ENCODE measurements around the gene HIVEP2. TPM values are rescaled to one million over a fixed set of nuclear protein-coding genes. Genes with fewer than 3 reads are reported as not detected.

HIVEP2 gene
- total and polyA plus RNA-seq, 3 donors from 2014 or later = 4.7 to 10.8 (median 10.7) TPM

DNA sequence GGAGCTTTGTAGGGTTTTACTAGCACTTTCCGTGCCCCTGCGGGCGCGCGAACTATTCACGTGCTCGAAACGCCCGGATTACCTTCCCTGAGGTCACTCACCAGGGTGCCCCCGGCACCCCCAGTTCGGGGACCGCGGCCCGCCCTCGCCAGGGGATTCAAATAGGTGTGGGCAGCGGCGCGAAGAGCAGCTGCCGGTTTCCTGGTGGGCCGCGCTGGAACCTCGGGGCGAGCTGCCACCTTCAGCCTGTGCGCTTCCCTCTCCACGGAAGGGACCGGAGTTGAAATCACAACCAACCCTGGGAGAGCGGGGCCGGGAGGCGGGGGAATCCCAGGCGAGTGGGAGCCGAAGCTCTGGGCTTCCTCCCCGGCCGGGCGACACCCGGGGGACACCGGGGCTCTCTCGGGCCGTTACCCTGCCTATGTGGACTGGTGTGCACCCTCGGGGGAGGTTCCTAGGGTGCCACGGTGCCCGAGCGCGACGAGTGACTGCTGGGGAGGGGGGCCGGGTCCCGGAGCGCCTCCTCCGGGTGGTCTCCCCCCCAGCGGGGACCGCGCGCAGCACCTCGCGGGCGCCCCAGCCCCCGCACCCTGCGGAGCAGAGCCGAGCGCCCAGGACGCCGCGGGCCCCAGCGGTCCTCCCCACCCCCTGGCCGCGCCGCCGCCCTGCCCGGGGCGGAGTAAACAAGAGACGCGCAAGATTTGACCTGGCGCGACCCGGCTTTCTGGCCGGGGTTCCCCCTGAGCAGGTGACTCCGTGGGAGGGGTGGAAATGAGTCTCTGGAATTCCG, 2.1 kb upstream of the HIVEP2 start:
- WGBS, 2 donors = 1% methylated on average over 16 to 56 of the region's 77 CpGs
- no peaks in the 10 kb centered on the region for H3K36me3 ChIP-seq (ENCODE audit: low read depth, missing control alignments)
- H3K27me3 ChIP-seq = no peaks in the 10 kb centered on the region
- H3K4me1 ChIP-seq = peaks cover 14% of the 10 kb centered on the region
- no peaks in the 10 kb centered on the region for H3K9me3 ChIP-seq
- TF ChIP-seq, protein P1, sequence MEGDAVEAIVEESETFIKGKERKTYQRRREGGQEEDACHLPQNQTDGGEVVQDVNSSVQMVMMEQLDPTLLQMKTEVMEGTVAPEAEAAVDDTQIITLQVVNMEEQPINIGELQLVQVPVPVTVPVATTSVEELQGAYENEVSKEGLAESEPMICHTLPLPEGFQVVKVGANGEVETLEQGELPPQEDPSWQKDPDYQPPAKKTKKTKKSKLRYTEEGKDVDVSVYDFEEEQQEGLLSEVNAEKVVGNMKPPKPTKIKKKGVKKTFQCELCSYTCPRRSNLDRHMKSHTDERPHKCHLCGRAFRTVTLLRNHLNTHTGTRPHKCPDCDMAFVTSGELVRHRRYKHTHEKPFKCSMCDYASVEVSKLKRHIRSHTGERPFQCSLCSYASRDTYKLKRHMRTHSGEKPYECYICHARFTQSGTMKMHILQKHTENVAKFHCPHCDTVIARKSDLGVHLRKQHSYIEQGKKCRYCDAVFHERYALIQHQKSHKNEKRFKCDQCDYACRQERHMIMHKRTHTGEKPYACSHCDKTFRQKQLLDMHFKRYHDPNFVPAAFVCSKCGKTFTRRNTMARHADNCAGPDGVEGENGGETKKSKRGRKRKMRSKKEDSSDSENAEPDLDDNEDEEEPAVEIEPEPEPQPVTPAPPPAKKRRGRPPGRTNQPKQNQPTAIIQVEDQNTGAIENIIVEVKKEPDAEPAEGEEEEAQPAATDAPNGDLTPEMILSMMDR (IDR thresholded peaks at IDR 0.05) = no peak
- TF ChIP-seq POLR2A (IDR thresholded peaks at IDR 0.05) = no peak
- H3K4me3 ChIP-seq = peak overlapping the region; percentile 85 to 94
- peak; percentile 84 for DNase-seq
- intact Hi-C loops (cut with DNase I; ENCODE audit: low total_unique reads) = loop anchor here (10.0 kb wide), 2 partner anchors 72 to 102 kb away; no protein-coding TSS in a partner anchor
- H3K27ac ChIP-seq = peak overlapping the region; percentile 95 to 99

DNA sequence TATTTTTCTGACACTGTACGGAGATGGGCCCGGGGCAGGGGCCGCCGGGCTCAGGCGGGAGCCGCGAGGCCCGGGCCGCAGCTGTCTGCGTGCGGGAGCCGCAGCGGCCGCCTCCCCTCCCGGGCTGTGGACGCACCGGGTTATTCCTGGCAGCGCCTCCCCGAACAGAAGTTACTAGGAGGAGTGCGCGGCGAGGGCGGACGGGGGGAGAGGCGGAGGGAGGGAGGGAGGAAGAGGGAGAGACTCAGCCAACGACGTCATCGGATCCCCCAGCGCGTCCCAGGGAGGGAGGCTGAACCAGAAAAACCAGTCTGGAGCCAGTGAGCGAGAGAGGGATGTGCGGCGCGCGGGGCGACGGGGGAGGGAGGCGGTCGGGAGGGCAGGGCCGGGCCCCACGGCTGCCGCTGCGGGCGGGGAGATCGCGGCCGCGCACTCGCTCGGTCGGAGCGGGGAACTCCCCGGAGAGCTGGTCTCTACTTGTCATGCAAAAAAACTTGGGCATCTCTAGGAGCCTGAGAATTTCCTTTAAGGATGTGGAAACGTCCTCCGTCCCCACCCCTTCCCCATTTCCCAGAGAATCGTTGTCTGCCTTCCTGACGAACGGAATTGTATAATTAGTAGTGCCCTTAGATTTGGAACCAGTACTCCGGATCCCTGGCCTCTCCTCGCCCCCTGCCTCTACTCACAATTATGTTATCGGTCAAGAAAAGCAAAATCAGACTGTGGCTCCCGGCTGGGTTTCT, 1.4 kb upstream of the HIVEP2 start:
- peaks cover 14% of the 10 kb centered on the region for H3K4me1 ChIP-seq
- H3K9me3 ChIP-seq = no peaks in the 10 kb centered on the region
- intact Hi-C loops (cut with DNase I; ENCODE audit: low total_unique reads) = loop anchor here (10.0 kb wide), 2 partner anchors 72 to 102 kb away; no protein-coding TSS in a partner anchor
- H3K36me3 ChIP-seq (ENCODE audit: low read depth, missing control alignments) = no peaks in the 10 kb centered on the region
- peak overlapping the region; percentile 85 to 94 for H3K4me3 ChIP-seq
- no peaks in the 10 kb centered on the region for H3K27me3 ChIP-seq
- H3K27ac ChIP-seq = peak overlapping the region; percentile 95 to 99
- DNase-seq = peak; percentile 96
- 1% methylated on average over 36 to 62 of the region's 62 CpGs for WGBS, 2 donors
- no peak for TF ChIP-seq POLR2A (IDR thresholded peaks at IDR 0.05)
- TF ChIP-seq, protein P1 (IDR thresholded peaks at IDR 0.05) = no peak

DNA sequence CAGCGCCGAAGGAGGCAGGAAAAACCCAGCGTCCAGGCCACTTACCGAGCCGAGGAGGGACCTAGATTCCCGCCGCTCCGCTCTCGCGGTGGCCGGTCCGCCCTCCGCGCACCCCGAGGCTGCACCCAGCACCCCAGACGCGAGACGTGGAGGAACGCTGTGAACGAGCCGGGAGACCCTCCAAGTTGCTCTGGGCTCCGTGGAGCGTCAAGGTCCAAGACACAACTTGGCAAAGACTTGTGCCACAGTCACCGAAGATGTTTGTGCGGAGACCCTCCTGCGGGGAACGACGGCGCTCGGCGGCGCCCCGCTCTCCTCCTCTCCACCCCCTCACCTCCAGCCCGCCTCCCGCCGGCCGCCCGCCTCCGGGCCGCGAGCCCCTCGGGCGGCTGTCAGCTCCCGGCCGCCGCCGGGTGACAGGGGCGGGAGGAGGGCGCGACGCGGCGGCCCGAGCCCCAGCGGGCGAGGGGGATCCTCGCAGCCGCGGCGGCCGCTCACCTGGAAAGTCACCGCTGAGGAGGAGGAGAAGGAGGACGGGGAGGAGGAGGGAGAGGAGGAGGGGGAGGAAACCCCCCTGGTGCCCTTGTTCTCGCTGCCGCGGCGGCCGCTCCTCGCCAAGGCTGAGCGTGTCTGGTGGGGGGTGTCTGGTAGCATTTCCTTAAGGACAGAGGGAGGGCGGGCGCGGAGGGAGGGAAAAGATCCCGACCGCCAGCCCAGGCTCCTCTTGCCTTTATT, 637 bp upstream of the HIVEP2 start:
- Histone ChIP-seq H3K27ac (peak overlapping the region; percentile 95 to 99), H3K4me1 (peaks cover 14% of the 10 kb centered on the region), H3K4me3 (peak overlapping the region; percentile 85 to 94), H3K36me3 (ENCODE audit: low read depth, missing control alignments) (no peaks in the 10 kb centered on the region), H3K9me3 (no peaks in the 10 kb centered on the region), H3K27me3 (no peaks in the 10 kb centered on the region)
- intact Hi-C loops (cut with DNase I; ENCODE audit: low total_unique reads) = loop anchor here (10.0 kb wide), 2 partner anchors 71 to 101 kb away; no protein-coding TSS in a partner anchor
- DNase-seq = peak; percentile 31
- WGBS, 2 donors = 1% methylated on average over 27 to 63 of the region's 75 CpGs
- no peak for TF ChIP-seq POLR2A (IDR thresholded peaks at IDR 0.05)
- TF ChIP-seq, protein P1 (IDR thresholded peaks at IDR 0.05) = no peak

DNA sequence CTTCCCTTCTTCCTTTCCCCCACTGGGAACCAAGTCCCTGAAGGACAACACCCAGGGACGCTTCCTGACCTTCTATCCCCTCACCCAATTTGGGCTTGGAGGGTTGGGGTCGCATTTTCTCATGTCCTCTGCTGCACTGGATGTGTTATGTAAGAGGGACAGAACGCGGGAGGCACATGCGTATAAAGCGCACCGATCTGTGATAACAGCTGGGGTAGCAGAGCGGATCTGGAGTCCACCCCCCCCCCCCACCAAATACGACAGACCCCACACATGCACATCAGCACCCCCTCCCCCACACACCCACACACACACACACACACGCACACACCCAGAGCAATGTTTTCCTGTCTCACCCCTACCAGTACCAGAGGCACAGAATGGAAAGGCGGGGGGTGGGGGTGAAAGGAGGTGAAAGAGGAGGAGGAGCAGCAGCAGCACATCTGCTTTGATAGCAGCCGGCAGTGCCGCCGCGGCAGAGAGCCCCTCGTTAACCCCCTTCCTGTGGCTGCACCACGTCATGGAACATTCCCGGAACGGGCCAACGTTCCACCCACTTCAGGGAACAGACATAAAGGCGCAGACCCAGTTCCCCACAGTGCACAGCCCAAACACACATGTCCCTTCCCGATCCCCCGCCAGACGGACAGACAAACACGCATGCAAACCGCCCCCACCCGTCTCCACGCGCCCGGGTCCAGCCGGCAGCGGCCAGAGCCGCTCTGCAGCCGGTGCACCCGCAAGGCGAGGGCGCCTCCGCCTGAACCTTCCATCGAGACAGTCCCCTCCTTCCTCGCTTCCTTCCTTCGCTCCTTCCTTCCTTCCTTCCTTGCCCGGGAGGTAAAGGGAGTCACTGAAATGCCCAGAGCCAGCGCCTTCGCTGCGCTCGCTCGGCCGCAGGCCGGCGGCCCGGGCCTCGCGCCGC, 590 bp downstream of the HIVEP2 start:
- Histone ChIP-seq H3K4me1 (peaks cover 14% of the 10 kb centered on the region), H3K27me3 (no peaks in the 10 kb centered on the region), H3K36me3 (ENCODE audit: low read depth, missing control alignments) (no peaks in the 10 kb centered on the region), H3K4me3 (peak overlapping the region; percentile 85 to 94), H3K27ac (peak overlapping the region; percentile 61 to 99), H3K9me3 (no peaks in the 10 kb centered on the region)
- intact Hi-C loops (cut with DNase I; ENCODE audit: low total_unique reads) = loop anchor here (10.0 kb wide), 2 partner anchors 70 to 100 kb away; no protein-coding TSS in a partner anchor
- DNase-seq = peak; percentile 87
- WGBS, 2 donors = 0 to 2% methylated on average over 35 to 53 of the region's 54 CpGs
- no peak for TF ChIP-seq POLR2A (IDR thresholded peaks at IDR 0.05)
- TF ChIP-seq, protein P1 (IDR thresholded peaks at IDR 0.05) = no peak
